Tongue (tissue), 2 donors: ENCODE results near the gene ENPP1. TPM values are rescaled to one million over a fixed set of nuclear protein-coding genes. Genes with fewer than 3 reads are reported as not detected.
"Not testable (repeated sequence)": the region's sequence is repeated elsewhere in the genome, so short reads cannot be mapped to it uniquely, and the experiment has no call there.

Experiments used
- DNase-seq: peaks from one replicate; pipeline ENCODE4 v3.0.0-alpha.2; 2015
- total RNA-seq: library from RNA; depleted of rRNA; stranded (reverse); fragments of >200 nt; gene quantifications from one replicate; pipeline ENCODE4 v1.2.3, GENCODE V29; 2014

ENPP1 gene
- total RNA-seq, 1 donor from 2014 or later: 27.7 TPM

GRCh38 chr6:131877999-131878789 is 70.4 kb downstream of the ENPP1 start:
- DNase-seq: no peak

GRCh38 chr6:131883016-131883415 is 75.2 kb downstream of the ENPP1 start:
- peak; percentile 70 for DNase-seq

- DNase-seq: no peak
Measured at GRCh38 chr6:131885237-131885636, 77.4 kb downstream of the ENPP1 start.

GRCh38 chr6:131886517-131886916 is 78.7 kb downstream of the ENPP1 start:
- DNase-seq: no peak

- DNase-seq: no peak
Measured at GRCh38 chr6:131890091-131890490, 82.3 kb downstream of the ENPP1 start.

- no peak for DNase-seq
Measured at GRCh38 chr6:131893198-131893597, 85.4 kb downstream of the ENPP1 start.

- peak; percentile 51 for DNase-seq
Measured at GRCh38 chr6:131894493-131895424, 86.9 kb downstream of the ENPP1 start.

- DNase-seq: no peak
Measured at GRCh38 chr6:131897050-131897435, 89.2 kb downstream of the ENPP1 start.

GRCh38 chr6:131897621-131898020 is 89.8 kb downstream of the ENPP1 start:
- DNase-seq: no peak

GRCh38 chr6:131898718-131899117 is 90.9 kb downstream of the ENPP1 start:
- no peak for DNase-seq

- DNase-seq: no peak
Measured at GRCh38 chr6:131900231-131900630, 92.4 kb downstream of the ENPP1 start.

GRCh38 chr6:131901326-131901873 is 93.6 kb downstream of the ENPP1 start:
- DNase-seq: not testable (repeated sequence)

GRCh38 chr6:131903734-131904133 is 95.9 kb downstream of the ENPP1 start:
- not testable (repeated sequence) for DNase-seq

GRCh38 chr6:131908787-131909186 is 101.0 kb downstream of the ENPP1 start:
- not testable (repeated sequence) for DNase-seq

GRCh38 chr6:131909408-131910218 is 101.8 kb downstream of the ENPP1 start:
- DNase-seq: peak; percentile 93

GRCh38 chr6:131910219-131910589 is 102.4 kb downstream of the ENPP1 start:
- DNase-seq: no peak

- no peak for DNase-seq
Measured at GRCh38 chr6:131910956-131911355, 103.1 kb downstream of the ENPP1 start.

- no peak for DNase-seq
Measured at GRCh38 chr6:131911951-131912350, 104.1 kb downstream of the ENPP1 start.

- no peak for DNase-seq
Measured at GRCh38 chr6:131914234-131914633, 106.4 kb downstream of the ENPP1 start.

- DNase-seq: peak; percentile 92
Measured at GRCh38 chr6:131914967-131915751, 107.3 kb downstream of the ENPP1 start.
